Stomach (tissue), 9 donors: ENCODE results near the gene DCDC1. TPM values are rescaled to one million over a fixed set of nuclear protein-coding genes. Genes with fewer than 3 reads are reported as not detected.

ENCODE experiments used
- DNase-seq, 2 donors: peaks; one replicate each; pipeline versions ENCODE4 v3.0.0 to v3.0.0-alpha.2; 2013 to 2019
- H3K27ac ChIP-seq, 5 donors: fragments of 200-600 bp in 4 of 5; sonication (generic) in 4 of 5; one replicate each; pipeline ENCODE4 v1.5.1; 2013 to 2019; ENCODE audit warnings: mild to moderate bottlenecking in 1 of 5, moderate library complexity in 1 of 5
- H3K27me3 ChIP-seq, 3 donors: fragments of 200-600 bp; sonication (generic); one replicate each; pipeline ENCODE4 v1.5.1; 2017 to 2019; ENCODE audit warnings: mixed run types in 1 of 3
- H3K36me3 ChIP-seq, 4 donors: fragments of 200-600 bp; sonication (generic); 1 replicate in 3 of 4; 2 replicates in 1 of 4; pipeline ENCODE4 v1.5.1; 2016 to 2019
- H3K4me1 ChIP-seq, 4 donors: fragments of 200-600 bp; sonication (generic); one replicate each; pipeline ENCODE4 v1.5.1; 2016 to 2019
- H3K4me3 ChIP-seq, 4 donors: fragments of 200-600 bp; sonication (generic) in 3 of 4; one replicate each; pipeline ENCODE4 v1.5.1; 2016 to 2019; ENCODE audit warnings: mild to moderate bottlenecking in 1 of 4
- H3K9me3 ChIP-seq, 4 donors: fragments of 200-600 bp; sonication (generic); one replicate each; pipeline ENCODE4 v1.5.1; 2016 to 2019
- EP300 ChIP-seq: sonication (generic); formaldehyde crosslinking; IDR thresholded peaks from one replicate; pipeline ENCODE4 v1.6.1; 2017; ENCODE audit warnings: antibody characterized with exemption
- POLR2A ChIP-seq, 4 donors: fragments of 450-650 bp; IDR thresholded peaks; one replicate each; pipeline ENCODE4 v1.6.1; 2016; ENCODE audit warnings: antibody characterized with exemption in 4 of 4, control low read depth in 2 of 4, mild to moderate bottlenecking in 1 of 4, moderate library complexity in 1 of 4
- POLR2AphosphoS5 ChIP-seq, 3 donors: sonication (generic); formaldehyde crosslinking; IDR thresholded peaks; one replicate each; pipeline ENCODE4 v1.6.1; 2016; ENCODE audit warnings: antibody characterized with exemption in 3 of 3
- WGBS, 5 donors: extraction: QIAGEN DNeasy Blood & Tissue Kit in 3 of 5; methylation state at CpG; one replicate each; pipeline versions ENCODE4 v1.1.5 to v1.1.7; 2013 to 2018; 5-methylcytosine and 5-hydroxymethylcytosine counted together
- intact Hi-C: fragments of 100-400 bp; cut with DNase I; formaldehyde crosslinking; loops from one replicate; pipeline ENCODE4 v1.15.1; 2023; ENCODE audit warnings: low total_unique reads
- polyA plus RNA-seq, 3 donors: library from polyadenylated mRNA; stranded (reverse); fragments of 200-250 nt; gene quantifications; one replicate each; pipeline ENCODE4 v1.2.3, GENCODE V29; 2013
- total RNA-seq, 5 donors: library from RNA; depleted of rRNA; stranded (reverse); fragments of >200 nt; gene quantifications; one replicate each; pipeline versions ENCODE4 v1.1.0 to v1.2.3, GENCODE V29; 2014 to 2016
- TF ChIP-seq, protein P1 (sequence below), 7 experiments: fragments of 450-650 bp in 4 of 7; fragments of 200-600 bp in 3 of 7; sonication (generic) in 3 of 7; IDR thresholded peaks; one replicate each; pipeline ENCODE4 v1.5.1; 2016 to 2019; ENCODE audit warnings: antibody characterized with exemption in 7 of 7, control low read depth in 2 of 7, mild to moderate bottlenecking in 1 of 7
- donor health status: healthy with polysubstance abuse.
- donor health status: Bipolar disorder and iron deficiency.
- donor health status: healthy.

The DCDC1 gene
- total and polyA plus RNA-seq, 8 donors: 0.45 to 0.55 TPM; not detected in 6

DNA sequence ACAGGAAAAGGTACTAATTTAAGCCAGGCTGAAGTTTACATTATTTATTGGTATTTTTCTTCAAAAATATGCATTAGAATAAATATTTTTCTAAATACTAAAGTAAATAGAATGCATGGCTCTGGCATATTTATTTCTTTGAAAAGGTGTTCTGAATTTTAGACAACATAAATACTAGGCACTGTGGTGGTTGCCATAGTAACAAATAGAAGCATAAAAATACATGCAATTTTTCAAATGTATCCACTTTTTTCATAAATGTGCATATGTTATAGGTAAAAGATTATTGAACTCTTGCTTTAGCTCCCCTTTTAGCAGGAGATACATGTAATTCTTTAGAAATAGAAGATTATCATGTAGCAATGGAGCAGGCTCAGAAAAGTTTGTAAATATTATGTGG lies 18.4 kb downstream of the DCDC1 start:
- no peaks in the 10 kb centered on the region for H3K4me1 ChIP-seq
- intact Hi-C loops: no loop called here
- H3K4me3 ChIP-seq: no peak overlapping the region
- TF ChIP-seq EP300 (no peak), POLR2AphosphoS5 (IDR thresholded peaks at IDR 0.05) (no peak), POLR2A (IDR thresholded peaks at IDR 0.05) (no peak)
- TF ChIP-seq, protein P1, sequence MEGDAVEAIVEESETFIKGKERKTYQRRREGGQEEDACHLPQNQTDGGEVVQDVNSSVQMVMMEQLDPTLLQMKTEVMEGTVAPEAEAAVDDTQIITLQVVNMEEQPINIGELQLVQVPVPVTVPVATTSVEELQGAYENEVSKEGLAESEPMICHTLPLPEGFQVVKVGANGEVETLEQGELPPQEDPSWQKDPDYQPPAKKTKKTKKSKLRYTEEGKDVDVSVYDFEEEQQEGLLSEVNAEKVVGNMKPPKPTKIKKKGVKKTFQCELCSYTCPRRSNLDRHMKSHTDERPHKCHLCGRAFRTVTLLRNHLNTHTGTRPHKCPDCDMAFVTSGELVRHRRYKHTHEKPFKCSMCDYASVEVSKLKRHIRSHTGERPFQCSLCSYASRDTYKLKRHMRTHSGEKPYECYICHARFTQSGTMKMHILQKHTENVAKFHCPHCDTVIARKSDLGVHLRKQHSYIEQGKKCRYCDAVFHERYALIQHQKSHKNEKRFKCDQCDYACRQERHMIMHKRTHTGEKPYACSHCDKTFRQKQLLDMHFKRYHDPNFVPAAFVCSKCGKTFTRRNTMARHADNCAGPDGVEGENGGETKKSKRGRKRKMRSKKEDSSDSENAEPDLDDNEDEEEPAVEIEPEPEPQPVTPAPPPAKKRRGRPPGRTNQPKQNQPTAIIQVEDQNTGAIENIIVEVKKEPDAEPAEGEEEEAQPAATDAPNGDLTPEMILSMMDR (IDR thresholded peaks at IDR 0.05): no peak
- no peak for DNase-seq
- H3K36me3 ChIP-seq: no peaks in the 10 kb centered on the region
- no peaks in the 10 kb centered on the region for H3K9me3 ChIP-seq
- H3K27ac ChIP-seq: no peak overlapping the region
- H3K27me3 ChIP-seq: no peaks in the 10 kb centered on the region

DNA sequence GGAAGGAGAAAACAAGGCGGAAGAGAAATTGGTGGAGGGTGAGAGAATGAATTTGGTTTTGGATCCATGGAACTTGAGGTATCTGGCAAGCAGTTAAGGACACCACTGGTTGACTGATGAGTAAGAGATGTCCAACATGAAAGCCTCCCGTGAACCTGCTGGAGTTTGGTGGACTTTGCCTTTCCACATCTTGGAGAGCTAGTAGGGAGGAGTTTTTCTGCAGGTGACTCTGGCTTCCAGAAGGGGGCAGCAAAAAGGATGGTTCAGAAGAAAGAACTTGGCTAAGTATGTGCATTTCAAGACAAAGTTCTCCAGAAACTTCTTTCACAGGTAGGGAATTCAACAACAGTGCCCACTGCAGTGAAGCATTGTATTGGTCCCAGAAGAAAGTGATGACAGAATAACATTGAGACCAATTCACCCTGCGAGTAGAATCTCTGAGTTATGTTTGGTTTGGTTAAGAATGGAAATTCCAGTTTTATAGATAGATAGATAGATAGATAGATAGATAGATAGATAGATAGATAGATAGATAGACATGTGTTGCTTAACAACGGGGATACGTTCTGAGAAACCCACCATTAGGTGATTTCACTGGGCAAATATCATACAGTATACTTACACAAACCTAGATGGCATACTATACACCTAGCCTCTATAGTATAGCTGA lies 28.5 kb downstream of the DCDC1 start:
- WGBS, 5 donors: 76 to 84% (median 77%) methylated on average over 5 of the region's 5 CpGs
- Histone ChIP-seq H3K27ac (no peak overlapping the region), H3K9me3 (no peaks in the 10 kb centered on the region), H3K4me1 (no peaks in the 10 kb centered on the region), H3K4me3 (no peak overlapping the region), H3K27me3 (no peaks in the 10 kb centered on the region), H3K36me3 (no peaks in the 10 kb centered on the region)
- no peak for TF ChIP-seq POLR2A (IDR thresholded peaks at IDR 0.05)
- TF ChIP-seq, protein P1 (IDR thresholded peaks at IDR 0.05): peak in 1 of 7 experiments; percentile 20
- intact Hi-C loops: no loop called here
- peak in 1 of 2 donors; percentile 25 for DNase-seq

DNA sequence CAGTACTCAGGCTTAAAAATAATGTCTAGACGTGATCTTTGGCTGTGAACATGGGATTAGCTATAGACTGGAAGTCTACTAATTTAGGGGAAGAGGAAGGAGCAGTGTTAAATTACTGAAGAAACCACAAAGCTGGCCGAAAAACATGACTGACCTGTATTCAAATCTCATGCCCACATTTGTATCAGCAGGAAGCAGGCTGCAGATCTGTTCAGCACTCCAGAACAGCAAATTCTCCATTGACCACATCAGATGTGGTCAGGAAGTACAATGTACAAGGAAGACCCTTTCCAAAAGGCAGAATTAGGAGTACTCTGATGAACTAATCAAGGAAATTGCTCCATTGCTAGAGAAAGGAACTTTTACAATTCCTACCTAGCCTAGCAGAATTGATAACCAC lies 31.7 kb downstream of the DCDC1 start:
- Histone ChIP-seq H3K27ac (no peak overlapping the region), H3K36me3 (no peaks in the 10 kb centered on the region), H3K4me1 (no peaks in the 10 kb centered on the region), H3K9me3 (peaks cover 0 to 10% (median 9%) of the 10 kb centered on the region in 4 donors), H3K27me3 (no peaks in the 10 kb centered on the region), H3K4me3 (no peak overlapping the region)
- intact Hi-C loops: no loop called here
- TF ChIP-seq, protein P1 (IDR thresholded peaks at IDR 0.05): no peak
- TF ChIP-seq POLR2A (IDR thresholded peaks at IDR 0.05) (no peak), POLR2AphosphoS5 (IDR thresholded peaks at IDR 0.05) (no peak), EP300 (no peak)
- 38 to 65% (median 57%) methylated on average over 2 of the region's 2 CpGs for WGBS, 5 donors
- no peak for DNase-seq

DNA sequence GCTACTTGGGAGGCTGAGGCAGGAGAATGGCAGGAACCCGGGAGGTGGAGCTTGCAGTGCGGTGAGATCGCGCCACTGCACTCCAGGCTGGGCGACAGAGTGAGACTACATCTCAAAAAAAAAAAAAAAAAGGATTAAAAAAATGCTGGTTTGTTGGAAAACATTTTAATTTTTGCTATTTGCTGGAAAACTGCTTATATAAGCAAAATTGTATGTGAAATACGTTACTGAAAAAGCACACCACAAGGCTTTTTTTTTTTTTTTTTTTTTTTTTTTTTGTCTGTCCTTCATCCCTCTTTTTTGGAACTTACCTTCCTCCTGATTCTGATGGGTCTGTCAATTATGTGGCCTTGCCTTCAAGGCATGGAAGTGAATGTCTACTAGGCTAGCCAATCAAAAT lies 40.8 kb downstream of the DCDC1 start:
- TF ChIP-seq EP300 (no peak), POLR2A (IDR thresholded peaks at IDR 0.05) (no peak), POLR2AphosphoS5 (IDR thresholded peaks at IDR 0.05) (no peak)
- TF ChIP-seq, protein P1 (IDR thresholded peaks at IDR 0.05): no peak
- Histone ChIP-seq H3K4me3 (no peak overlapping the region), H3K4me1 (no peaks in the 10 kb centered on the region), H3K9me3 (no peaks in the 10 kb centered on the region), H3K27ac (no peak overlapping the region), H3K27me3 (no peaks in the 10 kb centered on the region), H3K36me3 (no peaks in the 10 kb centered on the region)
- DNase-seq: no peak
- intact Hi-C loops: no loop called here
- 89 to 96% (median 92%) methylated on average over 6 of the region's 6 CpGs for WGBS, 5 donors
